ENCODE measurements around the gene CUBN.

Gene CUBN

DNA sequence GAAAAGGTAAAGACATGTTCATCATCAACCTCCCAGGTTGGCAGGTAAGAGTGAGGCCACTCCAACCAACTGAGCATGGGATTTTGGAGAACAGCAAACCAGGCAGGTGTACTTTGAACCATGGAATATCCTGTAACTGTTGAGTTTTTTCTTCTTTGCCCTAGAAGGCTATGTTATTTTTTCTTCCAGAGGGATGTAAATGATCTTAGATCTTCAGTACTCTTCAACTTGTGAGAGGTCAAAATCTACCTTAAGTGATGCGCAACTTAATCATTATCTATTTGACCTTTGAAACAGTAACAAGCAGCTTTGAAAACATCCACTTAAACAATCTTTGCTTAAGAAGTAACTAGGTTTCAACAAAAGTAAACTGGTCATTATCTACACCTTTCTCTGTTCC, at the start of gene CUBN:
CUBN (minus strand) TSS at position 71 of the 400 bp plus-strand sequence; CDS start at position 25, 46 bp downstream.
- DNase-seq: no peak

DNA sequence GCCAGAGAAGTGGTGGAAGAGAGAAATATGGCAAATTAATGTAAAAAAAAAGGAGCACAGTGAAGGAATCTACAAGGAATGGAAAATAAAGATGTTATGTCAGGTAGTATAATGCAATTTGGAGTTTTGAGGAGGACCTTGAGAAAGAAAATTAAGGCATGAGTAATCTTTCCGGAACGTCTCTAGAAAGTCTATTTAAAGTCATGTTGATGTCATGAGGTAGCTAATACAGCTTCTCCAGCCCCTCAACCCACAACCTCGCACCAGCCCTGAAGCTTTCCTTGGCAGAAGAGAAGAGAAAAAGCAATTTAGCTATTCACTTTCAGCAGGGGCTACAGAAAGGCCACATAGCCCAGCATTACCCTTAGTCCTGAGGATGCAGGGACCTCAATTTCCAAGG, 49.4 kb upstream of the CUBN start:
- DNase-seq: no peak

DNA sequence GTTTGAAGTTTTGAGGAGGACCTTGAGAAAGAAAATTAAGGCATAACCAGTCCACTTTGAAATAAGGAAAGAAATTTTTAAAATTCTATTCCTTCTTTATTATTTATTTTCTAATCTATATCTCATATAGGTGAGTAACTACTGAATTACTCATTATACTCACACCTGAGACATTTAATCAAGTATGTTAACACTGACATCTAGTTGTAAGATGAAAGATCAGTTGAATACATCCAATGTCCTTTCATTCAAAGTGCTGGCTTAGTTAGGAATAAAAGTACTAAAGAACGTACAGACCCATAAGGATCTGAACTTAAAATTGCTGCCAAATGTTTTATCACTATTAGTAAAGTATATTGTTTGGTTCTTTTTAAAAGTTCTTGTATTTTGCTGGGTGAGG, 48.4 kb upstream of the CUBN start:
- DNase-seq: no peak

DNA sequence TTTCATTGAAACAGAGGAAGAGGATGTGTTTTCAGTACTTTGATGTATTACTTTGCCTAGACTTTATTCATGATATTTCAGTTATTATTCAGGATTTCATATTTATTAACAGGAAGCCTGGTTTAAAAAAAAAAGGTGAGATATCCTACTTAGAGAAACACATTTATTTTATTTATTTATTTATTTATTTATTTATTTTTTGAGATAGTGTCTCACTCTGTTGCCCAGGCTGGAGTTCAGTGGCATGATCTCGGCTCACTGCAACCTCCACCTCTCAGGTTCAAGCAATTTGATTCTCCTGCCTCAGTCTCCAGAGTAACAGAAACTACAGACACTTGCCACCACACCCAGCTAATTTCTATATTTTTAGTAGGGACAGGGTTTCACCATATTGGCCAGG, 47.4 kb upstream of the CUBN start:
- DNase-seq: no peak

DNA sequence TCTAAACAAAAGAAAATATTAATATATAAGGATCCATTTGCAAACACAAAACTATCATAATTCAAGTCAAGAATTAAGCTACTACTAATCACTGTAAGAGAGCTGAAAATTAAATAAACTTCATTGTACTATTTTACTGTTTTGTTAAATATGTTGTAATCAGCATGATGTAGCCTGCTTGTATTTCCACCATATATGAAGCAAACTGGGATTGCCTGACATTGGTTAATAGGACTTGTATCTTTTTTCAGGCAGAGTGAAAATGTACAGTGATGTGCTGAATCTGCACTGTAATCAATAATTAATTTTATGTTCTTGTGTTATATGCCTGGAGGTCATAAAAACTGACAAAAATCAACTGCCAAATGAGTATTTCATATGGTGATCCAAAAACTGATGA, 46.5 kb upstream of the CUBN start:
- DNase-seq: no peak

DNA sequence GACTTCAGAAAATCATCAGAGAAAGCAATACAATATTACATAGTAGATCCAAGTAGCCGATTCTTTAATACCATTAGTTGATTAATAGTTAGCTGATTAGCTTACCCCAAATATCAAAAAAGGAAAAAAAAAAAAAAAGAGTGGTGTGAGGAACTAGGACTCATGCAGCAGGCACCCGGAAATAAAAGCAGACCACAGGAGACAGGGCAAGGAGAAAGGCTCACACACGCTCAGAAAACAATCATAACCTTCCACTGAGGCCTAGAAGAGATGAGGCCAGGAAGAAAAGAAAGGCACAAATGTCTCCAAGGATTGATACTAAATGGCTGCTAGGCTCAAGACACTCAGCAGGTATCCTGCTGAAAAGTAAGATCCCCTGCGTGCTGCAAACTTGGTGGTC, 45.9 kb upstream of the CUBN start:
- no peak for DNase-seq

DNA sequence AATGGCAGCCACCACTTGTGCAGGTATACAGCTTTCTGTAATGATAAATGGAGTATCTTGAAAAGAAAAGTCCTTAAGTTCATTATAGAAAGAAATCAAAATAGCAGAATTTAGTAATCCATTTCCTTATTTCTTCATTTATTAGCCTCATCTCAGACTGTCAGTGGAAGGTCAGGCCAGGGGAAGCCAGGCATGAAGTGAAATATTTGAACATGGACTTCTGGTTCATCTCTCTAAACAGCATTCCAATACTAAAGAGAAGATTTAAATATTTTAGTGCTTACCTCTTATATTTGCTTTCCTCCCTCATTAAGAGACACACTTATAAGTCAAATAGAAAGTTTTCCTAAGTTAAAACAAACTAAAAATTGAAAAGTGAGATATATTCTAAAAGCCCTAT, 45.0 kb upstream of the CUBN start:
- no peak for DNase-seq

DNA sequence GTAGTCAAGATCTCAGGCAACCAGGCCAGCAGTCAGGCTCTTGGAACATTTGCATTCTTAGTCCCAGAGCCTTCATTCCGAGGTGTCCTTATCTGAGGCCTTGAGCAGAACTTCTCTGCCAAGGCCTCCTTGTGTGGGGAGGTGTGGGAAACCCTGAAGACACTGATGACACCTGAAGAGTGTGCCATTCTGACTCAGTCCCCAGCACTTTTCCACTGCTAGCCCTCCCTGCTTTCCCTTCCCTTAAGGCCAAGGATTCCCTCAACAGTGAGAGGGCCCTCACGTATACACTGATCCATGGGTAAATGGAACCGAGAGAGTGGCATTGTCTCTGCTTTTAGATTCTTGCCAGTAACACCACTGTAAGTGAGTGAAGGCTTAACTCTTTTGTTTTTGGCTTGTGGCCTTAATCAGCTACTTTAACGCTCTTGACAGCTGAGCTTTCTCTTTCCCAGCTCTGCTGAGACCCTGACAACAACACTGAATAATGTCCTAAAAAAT, 41.6 kb upstream of the CUBN start:
- peak; percentile 59 for DNase-seq

DNA sequence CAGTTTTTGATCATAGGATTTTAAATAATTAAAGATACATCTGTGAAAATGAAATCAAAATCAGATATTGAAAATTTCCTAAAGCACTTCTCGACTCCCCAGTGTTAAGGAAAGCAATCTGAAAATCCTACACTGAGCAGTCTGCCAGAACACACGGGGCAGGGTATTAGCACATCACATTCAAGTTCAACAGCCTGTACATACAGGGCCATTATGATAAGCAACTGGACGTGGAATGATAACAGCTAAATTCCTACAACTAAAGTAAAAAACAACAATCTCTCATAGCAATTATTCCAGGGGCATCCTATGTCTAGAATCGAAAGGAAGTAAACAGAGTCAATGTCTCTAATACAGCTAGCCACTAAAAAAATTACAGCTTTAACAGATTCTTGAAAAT, 40.2 kb upstream of the CUBN start:
- DNase-seq: no peak

DNA sequence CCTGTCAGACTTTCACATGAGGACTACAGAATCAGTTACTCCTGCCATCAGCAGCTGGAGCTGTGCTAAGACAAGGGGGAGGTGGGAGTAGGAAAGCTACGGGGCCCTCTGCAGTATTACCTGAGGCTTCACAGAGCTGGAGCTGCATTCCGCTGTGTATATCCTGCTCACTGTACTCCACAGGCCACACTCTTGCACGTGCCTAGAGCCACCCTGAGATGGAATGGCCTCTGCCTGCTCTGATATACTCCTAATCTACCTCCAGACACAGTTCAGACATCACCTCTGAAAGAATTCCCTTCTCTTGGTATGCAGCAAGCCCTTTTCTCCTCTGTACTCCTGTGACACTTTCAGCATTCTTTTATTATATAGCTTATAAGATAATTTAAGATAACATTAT, 37.1 kb upstream of the CUBN start:
- DNase-seq: peak; percentile 76

DNA sequence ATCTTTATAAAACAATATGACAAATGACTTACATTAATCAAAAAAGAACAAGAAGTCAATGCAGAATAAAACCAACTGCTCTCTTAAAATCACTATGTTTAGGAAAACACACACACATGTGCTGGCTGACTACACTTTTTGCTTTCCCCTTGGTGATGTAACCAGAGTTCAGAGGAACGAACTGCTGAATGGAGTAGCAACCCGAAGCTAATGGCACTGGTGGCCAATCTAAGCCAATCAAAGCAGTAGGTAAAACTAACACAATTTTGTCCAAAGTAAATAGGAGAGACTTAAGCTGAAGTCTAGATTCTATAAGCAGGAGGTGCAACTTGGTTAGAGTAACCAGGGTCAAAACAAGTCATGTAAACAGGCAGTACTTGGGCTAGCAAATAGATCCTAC, 33.2 kb upstream of the CUBN start:
- no peak for DNase-seq

DNA sequence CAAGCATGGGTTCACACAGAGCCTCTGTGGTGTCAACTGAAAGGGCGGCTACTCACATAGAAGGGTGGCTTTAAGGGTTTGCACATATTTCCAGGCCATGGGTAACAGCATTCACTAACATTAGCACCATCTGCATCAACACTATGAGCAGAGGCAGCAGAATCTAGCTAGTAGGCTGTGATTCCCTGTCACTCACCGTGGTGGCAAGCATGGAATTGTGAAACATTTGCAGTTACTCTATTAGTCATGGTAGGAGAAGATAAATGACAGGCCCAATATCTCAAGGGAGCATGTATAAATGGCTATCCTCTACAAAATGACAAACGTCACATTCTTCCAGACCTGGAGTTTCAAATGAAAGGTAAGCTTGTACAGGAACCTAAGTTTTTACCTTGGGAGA, 32.2 kb upstream of the CUBN start:
- no peak for DNase-seq

DNA sequence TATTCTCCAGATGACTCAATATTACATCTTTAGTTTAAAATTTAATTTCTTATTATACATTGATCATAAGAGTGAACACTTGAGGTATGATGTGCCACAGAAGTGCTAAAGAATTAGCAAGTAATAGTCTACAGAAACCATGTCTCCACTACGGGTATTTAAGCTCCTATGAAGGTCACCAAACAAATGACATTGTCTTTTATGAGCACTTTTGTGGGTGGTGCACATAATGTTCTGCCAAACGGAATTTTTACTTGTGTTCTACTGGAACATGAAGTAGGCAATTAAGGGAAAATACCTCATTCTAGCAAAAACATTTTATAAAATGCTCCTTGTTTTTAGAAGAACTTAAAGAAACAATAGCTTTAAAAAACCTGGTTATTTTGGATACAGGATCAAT, 27.4 kb upstream of the CUBN start:
- DNase-seq: no peak

DNA sequence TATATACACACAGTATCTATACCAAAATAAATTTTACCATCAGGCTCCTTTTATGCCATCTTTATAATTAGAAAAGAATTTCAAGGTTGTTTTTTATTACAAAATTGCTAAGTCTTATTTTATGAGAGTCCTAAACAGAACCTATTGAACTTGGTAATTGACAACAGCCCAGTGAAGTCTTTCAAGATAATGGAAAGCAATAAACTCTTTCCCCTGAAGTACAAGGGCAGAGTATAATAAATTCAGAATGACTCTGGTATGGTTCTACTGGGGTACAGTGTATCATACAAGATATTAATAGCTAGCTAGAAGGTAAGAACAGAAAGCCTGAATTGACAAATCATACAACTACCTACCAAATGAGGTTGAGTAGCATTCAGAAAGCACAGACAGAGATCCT, 26.2 kb upstream of the CUBN start:
- no peak for DNase-seq

DNA sequence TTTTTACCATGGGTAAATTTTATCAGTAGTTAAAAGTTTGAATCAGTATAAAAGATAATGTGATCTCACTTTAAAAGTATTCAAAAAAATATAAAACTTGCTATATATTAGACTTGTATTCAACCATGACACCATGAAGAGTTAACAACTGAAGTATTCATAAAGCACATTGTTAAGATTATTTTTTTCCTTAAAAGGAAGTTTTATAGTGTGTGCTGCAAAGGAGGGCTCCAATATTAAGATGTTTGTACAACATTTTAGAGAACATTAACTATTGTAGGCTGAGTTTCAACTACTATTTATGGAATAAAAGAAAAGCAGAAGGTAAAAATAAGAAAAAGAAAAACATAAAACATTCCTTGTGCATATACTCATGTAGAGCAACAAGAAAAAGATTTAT, 24.5 kb upstream of the CUBN start:
- no peak for DNase-seq

DNA sequence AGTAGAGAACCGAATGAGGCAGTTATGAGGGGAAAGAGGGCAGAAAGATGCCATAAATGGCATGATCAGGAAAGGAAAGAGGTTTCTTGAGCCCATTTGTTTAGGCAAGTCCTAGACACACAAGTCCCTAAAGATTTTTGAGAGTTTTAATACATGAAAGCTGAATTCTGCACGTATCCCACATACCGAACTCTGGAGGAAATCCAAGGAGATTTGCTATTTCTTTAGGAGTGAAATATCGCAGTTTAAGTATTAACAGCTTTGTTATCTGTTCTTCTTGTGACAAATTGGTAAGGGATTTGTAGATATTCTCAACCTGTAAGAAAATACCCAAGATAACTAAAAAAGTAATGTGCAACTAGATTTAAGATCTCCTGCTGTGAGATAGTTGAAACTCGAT, 23.7 kb upstream of the CUBN start:
- DNase-seq: no peak

DNA sequence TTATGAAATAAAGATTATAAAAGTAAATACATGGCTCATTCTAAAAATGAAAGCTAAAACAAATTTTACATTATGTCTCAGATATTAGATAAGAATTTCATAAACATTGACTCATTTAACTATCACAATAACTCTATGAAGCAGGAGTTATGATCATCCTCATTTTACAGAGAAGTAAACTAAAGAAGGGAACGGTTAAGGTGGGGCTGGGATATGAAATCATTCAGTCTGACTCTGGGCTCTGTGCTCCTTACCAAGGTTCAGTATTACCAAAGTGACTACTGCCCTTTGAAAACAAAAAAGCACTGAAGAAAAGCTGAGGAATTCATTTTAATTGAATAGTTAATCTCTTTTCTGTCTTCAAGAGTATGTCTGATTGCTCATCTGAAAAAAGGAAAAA, 22.1 kb upstream of the CUBN start:
- DNase-seq: no peak

DNA sequence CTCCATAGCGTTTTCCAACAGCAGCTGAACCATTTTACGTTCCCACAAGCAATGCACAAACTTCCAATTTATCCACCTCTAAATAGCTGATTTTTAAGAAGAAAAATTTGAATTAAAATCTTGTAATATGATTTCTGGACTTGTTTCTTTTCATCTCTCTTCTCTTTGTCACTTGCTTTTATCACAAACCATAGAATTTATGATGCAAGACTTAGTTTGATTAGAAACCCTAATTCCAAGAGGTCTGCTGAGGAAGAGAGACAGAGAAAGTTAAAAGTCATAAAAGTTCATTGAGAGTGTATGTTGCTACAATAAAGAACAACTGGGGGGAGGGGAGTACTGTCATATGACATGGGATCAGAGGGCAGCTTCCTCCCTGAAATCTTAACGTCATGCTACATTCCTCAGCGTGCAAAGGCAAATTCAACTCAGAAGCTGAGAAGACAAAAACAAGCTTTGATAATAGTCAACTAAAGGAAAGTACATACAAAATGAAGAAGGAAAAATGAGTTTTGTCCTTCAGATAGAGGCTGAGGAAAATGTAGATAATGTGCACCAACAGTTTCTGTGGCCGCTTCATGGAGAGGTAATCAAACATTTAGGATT, 18.4 kb upstream of the CUBN start:
- no peak for DNase-seq

DNA sequence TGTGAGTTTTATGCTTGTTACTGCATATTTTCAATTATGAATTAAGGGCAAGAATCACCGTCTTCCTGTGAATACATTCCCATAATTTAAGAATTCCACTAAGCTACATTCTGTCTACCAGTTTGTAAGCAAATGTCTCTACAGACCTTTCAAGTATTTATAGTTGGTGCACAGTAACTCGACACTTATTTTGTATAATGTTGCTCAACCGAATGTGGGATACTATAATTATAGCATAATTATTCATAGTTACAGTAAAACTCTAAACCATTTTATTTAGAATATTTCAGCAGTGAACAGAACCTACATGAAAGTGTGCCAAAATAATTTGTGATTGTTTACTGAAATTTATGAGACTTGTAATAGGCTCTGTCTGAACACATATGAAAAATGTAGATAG, 17.3 kb upstream of the CUBN start:
- DNase-seq: no peak

DNA sequence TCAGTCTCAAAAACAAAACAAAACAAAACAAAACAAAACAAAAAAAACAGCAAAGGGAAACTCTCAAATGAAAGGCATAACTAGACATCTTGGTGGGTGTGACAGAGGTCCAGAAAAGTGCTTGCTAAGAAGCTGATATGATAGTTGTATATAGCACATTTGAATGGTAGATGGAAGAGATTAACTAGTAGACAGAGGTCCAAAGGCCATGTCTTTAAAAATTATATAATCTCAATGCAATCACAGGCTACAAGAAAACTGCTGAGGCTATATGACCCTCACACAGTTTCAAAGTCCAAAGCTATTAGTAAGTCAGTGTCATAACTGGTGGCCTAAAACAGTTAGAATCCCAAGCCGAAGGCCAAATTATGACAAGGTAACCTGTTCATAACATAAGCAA, 15.6 kb upstream of the CUBN start:
- DNase-seq: no peak

DNA sequence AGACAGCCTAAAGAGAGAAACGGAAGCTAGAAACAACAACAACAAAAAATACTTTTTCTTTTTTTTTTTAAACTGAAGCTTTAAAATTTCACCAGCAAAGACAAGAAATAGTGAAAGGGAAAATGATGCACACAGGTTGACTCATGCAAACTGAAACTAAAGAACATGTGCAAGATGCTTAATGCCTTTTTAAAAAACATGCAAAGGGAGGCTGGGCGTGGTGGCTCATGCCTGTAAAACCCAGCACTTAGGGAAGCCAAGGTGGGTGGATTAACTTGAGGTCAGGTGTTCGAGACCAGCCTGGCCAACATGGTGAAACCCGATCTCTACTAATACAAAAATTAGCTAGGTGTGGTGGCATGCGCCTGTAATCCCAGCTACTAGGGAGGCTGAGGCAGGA, 15.1 kb upstream of the CUBN start:
- DNase-seq: no peak

DNA sequence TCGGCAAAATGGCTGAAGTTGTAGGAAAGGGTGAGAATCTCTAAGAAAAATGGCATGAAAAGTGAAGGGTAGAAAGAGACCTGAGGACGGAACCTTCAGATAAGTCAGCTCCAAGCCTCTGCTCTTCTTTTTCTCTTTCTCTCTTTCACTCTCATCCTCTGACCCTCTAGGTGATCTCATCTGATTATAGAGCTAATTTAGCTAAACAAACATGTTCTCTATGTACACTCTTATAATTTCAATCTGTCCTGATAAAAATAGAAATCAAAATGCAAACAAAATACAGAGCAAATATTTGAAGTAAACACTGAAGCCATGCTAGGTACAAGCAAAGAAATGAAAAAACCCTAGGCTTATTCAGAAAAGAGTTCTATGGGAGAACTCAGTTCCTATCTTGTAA, 14.4 kb upstream of the CUBN start:
- no peak for DNase-seq

DNA sequence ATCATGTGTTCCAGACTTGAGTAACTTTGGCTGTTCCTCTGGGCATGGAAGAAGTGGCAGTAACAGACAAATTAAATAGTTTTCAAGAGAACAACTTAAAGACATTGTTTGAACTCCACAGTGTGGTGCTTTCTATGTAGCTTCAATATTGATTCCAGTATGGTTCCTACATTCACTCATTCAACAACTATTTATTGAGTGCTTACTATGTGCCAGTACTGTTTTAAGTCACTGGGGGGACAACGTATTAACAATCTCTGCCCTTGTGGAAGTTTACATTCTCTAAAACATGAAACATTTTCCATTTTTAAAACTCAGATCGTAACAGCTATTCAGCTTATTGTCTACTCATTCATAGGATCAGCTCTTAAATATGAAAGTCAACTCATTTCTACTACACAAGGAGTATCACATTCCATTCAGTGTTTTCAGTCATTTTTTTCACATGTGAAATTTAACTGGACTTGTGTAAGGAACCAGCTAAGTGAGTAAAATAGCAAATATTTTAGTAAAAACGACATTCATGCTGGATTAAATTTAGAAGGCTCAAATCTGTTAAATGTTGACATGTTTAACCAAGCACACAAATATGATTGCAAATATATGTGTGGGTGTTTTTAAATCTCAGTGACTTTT, 13.6 kb upstream of the CUBN start:
- no peak for DNase-seq

DNA sequence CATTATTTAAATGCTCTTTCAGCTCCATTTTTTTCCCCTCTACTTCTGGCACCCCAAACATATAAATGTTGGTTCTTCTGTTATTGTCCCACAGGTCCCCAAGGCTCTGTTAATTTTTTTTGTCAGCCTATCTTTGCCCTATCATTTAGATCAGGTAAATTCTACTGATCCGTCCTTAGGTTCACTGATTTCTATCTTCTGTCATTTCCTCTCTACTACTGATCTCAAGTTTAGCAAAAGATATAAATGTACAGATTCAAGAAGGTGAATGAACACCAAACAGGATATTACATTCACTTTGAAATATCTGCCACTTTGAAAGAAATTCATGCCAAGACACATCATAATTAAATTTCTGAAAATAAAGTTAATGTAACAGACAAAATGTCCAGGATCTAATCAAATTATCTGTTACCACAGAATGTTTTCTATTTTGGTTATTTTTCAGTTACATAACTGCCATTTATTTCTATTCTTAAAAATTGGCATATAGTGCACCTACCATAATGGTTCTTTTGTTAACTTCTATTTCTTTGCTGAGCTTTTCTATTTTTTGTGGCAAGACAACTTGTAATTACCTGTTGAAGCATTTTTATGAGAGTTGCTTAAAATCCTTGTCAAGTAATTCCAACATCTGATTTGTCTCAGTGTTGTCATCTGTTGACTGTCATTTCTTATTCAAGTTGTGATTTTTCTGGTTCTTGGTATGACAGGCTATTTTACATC, 12.1 kb upstream of the CUBN start:
- DNase-seq: no peak

DNA sequence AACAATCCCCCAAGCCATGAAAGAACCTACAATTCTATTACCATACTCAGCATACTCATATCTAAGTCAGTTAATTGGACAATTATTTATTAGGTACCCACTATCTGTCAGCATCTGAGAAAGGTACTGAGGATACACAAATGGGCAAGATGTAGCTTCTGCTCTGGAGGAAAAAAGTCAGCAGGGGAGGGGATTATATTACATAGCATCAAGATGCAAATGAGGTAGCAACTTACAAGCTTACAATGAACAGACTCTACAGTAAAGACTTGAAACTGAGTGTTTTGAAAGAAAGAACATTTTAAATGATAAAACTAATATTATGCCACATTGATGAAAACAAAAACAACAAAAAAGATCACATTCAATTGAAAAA, 10.8 kb upstream of the CUBN start:
- no peak for DNase-seq

Measured in islet precursor cell (in vitro differentiated cells).